HepG2 (cell line): ENCODE data around the gene SLC13A3. TPM values are rescaled to one million over a fixed set of nuclear protein-coding genes. Genes with fewer than 3 reads are reported as not detected.
A peak's percentile ranks its signal among the peaks of the same experiment; 100 is the strongest.

Experiments
- ATF3 ChIP-seq: sonication (generic); formaldehyde crosslinking; IDR thresholded peaks from 2 replicates; pipeline ENCODE4 v1.4.0; 2020; ENCODE audit warnings: missing genetic modification reagents
- CEBPG ChIP-seq: IDR thresholded peaks from 2 replicates; pipeline ENCODE4 v1.6.1; 2016
- KLF16 ChIP-seq, 2 experiments: sonication (generic) in 1 of 2; formaldehyde crosslinking in 1 of 2; IDR thresholded peaks; 2 replicates each; pipeline versions ENCODE4 v1.6.1 to v1.8.0; 2016 to 2023; ENCODE audit warnings: missing genetic modification reagents in 2 of 2, missing compliant biosample characterization in 1 of 2
- PATZ1 ChIP-seq: sonication (generic); formaldehyde crosslinking; IDR thresholded peaks from 2 replicates; pipeline ENCODE4 v1.4.0; 2020; ENCODE audit warnings: missing genetic modification reagents
- ZNF235 ChIP-seq: sonication (generic); formaldehyde crosslinking; IDR thresholded peaks from 2 replicates; pipeline ENCODE4 v1.8.1; 2023; ENCODE audit warnings: mild to moderate bottlenecking, missing genetic modification reagents, borderline replicate concordance
- ZNF335 ChIP-seq: sonication (generic); formaldehyde crosslinking; IDR thresholded peaks from 2 replicates; pipeline ENCODE4 v1.4.0; 2020; ENCODE audit warnings: missing genetic modification reagents
- ZNF496 ChIP-seq: sonication (generic); formaldehyde crosslinking; IDR thresholded peaks from 2 replicates; pipeline ENCODE4 v1.8.1; 2023; ENCODE audit warnings: mild to moderate bottlenecking, moderate library complexity, missing genetic modification reagents; ENCODE audit not compliant: insufficient replicate concordance
- ZNF503 ChIP-seq: sonication (generic); formaldehyde crosslinking; IDR thresholded peaks from 2 replicates; pipeline ENCODE4 v1.4.0; 2020; ENCODE audit warnings: missing genetic modification reagents
- ZNF770 ChIP-seq: sonication (generic); formaldehyde crosslinking; IDR thresholded peaks from 2 replicates; pipeline ENCODE4 v1.5.0; 2020; ENCODE audit warnings: mild to moderate bottlenecking, missing genetic modification reagents
- polyA plus RNA-seq, 8 experiments: library from polyadenylated mRNA; depleted of rRNA in 3 of 8; stranded (reverse) in 7 of 8; unstranded in 1 of 8; fragments of >200 nt; fragmentation: Illumina TruSeq in 4 of 8; extraction: Trizol in 4 of 8; gene quantifications; 2 replicates each; pipeline versions ENCODE4 v1.2.1 to v1.2.3, GENCODE V29; 2011 to 2016; ENCODE audit warnings: low read depth in 4 of 8, missing spikeins in 1 of 8, mixed read lengths in 1 of 8; ENCODE audit not compliant: insufficient read depth in 1 of 8
- total RNA-seq, 5 experiments: library from RNA; depleted of rRNA; stranded (reverse); fragments of >200 nt; fragmentation: Illumina TruSeq; extraction: Trizol; gene quantifications; 2 replicates each; pipeline ENCODE4 v1.2.3, GENCODE V29; 2016; ENCODE audit warnings: low read depth in 1 of 5
- TF ChIP-seq, protein P1 (sequence below): sonication (generic); formaldehyde crosslinking; IDR thresholded peaks from one replicate; pipeline ENCODE4 v1.5.1; 2020; ENCODE audit warnings: mild to moderate bottlenecking, missing genetic modification reagents; ENCODE audit errors: not compliant biosample characterization

SLC13A3 gene
- total and polyA plus RNA-seq, 2 of the 13 experiments (the other 11 are each of a cell fraction or from before 2014, with no cell fraction given): 66.5 to 76.0 TPM

DNA sequence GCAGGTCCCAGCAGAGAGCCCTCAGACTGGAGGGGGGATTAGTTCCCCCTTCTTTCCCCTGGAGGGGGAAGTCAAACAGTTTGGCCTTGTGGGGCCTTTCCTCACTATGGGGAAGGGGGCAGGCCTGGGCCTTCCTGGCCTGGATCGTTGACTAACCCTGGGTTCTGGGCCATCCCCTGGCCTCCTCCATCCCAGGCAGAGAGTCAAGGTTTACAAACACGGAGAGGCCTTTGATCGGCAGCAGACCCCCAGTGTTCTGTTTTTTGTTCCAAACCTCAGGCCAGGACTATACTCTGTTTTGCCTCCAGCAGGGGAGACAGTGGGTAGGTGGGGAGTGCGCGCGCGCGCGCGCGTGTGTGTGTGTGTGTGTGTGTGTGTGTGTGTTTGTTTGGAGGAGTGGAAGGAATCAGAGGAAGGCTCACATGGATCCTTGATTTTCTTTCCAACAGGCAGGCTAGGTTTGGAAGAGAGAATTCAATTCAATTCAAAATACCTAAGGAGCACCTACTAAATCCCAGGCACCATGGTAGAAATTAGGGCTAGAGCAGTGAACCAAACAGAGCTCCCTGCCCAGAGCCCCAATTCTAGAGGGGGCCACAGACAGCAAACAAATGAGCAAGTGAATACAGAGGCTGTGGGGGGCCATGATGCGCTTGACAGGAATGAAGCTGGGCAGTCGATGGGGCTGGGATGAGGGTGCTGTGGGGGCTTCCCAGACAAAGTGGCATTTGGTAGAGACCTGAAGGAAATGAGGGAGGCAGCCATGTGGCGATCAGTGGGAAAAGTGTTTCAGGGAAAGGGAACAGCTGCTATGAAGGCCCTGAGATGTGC is 23.2 kb upstream of the SLC13A3 start (continued):
- TF ChIP-seq PATZ1 (peak; percentile 100), CEBPG (peak; percentile 70; the same call in 1 of the 2 replicates), ZNF496 (CRISPR knock-in tag) (no peak), ZNF770 (CRISPR knock-in tag) (peak; percentile 69; the same call in 1 of the 2 replicates), ATF3 (CRISPR knock-in tag) (0 out of 2 replicates have a peak, but pooled peaks have one; percentile 59), KLF16 (CRISPR knock-in tag; IDR thresholded peaks at IDR 0.05) (peak in 1 of 2 experiments; percentile 80; a peak in 2 of 4 replicates), ZNF235 (CRISPR knock-in tag) (peak; percentile 91; the same call in 1 of the 2 replicates), ZNF503 (CRISPR knock-in tag) (peak; percentile 87; the same call in 1 of the 2 replicates), ZNF335 (CRISPR knock-in tag) (peak; percentile 36; the same call in 1 of the 2 replicates)
- TF ChIP-seq, protein P1, sequence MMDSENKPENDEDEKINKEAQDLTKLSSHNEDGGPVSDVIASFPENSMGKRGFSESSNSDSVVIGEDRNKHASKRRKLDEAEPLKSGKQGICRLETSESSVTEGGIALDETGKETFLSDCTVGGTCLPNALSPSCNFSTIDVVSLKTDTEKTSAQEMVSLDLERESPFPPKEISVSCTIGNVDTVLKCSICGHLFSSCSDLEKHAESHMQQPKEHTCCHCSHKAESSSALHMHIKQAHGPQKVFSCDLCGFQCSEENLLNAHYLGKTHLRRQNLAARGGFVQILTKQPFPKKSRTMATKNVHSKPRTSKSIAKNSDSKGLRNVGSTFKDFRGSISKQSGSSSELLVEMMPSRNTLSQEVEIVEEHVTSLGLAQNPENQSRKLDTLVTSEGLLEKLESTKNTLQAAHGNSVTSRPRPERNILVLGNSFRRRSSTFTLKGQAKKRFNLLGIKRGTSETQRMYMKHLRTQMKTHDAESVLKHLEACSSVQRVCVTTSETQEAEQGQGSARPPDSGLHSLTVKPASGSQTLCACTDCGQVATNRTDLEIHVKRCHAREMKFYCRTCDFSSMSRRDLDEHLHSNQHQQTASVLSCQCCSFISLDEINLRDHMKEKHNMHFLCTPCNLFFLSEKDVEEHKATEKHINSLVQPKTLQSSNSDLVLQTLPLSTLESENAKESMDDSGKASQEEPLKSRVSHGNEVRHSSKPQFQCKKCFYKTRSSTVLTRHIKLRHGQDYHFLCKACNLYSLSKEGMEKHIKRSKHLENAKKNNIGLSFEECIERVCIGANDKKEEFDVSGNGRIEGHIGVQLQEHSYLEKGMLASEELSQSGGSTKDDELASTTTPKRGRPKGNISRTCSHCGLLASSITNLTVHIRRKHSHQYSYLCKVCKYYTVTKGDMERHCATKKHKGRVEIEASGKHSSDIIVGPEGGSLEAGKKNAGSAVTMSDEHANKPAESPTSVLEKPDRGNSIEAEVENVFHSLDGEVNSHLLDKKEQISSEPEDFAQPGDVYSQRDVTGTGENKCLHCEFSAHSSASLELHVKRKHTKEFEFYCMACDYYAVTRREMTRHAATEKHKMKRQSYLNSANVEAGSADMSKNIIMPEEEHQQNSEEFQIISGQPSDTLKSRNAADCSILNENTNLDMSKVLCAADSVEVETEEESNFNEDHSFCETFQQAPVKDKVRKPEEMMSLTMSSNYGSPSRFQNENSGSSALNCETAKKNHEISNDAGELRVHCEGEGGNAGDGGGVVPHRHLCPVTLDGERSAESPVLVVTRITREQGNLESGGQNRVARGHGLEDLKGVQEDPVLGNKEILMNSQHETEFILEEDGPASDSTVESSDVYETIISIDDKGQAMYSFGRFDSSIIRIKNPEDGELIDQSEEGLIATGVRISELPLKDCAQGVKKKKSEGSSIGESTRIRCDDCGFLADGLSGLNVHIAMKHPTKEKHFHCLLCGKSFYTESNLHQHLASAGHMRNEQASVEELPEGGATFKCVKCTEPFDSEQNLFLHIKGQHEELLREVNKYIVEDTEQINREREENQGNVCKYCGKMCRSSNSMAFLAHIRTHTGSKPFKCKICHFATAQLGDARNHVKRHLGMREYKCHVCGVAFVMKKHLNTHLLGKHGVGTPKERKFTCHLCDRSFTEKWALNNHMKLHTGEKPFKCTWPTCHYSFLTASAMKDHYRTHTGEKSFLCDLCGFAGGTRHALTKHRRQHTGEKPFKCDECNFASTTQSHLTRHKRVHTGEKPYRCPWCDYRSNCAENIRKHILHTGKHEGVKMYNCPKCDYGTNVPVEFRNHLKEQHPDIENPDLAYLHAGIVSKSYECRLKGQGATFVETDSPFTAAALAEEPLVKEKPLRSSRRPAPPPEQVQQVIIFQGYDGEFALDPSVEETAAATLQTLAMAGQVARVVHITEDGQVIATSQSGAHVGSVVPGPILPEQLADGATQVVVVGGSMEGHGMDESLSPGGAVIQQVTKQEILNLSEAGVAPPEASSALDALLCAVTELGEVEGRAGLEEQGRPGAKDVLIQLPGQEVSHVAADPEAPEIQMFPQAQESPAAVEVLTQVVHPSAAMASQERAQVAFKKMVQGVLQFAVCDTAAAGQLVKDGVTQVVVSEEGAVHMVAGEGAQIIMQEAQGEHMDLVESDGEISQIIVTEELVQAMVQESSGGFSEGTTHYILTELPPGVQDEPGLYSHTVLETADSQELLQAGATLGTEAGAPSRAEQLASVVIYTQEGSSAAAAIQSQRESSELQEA (CRISPR knock-in tag): peak; percentile 62
